D721Med (cell line): Measurements from ENCODE around the gene ALDOA.
A peak's percentile ranks its signal among the peaks of the same experiment; 100 is the strongest.

Source experiments
- DNase-seq: peaks from one replicate; pipeline ENCODE4 v3.0.0; 2011; ENCODE audit warnings: low spot score; ENCODE audit not compliant: insufficient read length
- FAIRE-seq: peaks from 2 replicates; lab custom pipeline; 2011; peaks lifted over from hg19 to GRCh38; lab: Jason Lieb, UNC
- CTCF ChIP-seq: IDR thresholded peaks from 2 replicates; pipeline ENCODE4 v1.5.1; 2012; ENCODE audit warnings: mild to moderate bottlenecking, control low read depth; ENCODE audit not compliant: insufficient read depth; ENCODE audit errors: missing control alignments

ALDOA gene

GRCh38 chr16:30054451-30054850, 11.1 kb upstream of the ALDOA start:
- no peak for TF ChIP-seq CTCF
- no peak for FAIRE-seq

GRCh38 chr16:30054959-30055553, 10.5 kb upstream of the ALDOA start:
- DNase-seq (peak; percentile 66), FAIRE-seq (no peak)

More at GRCh38 chr16:30054451-30054850, 11.1 kb upstream of the ALDOA start:
- DNase-seq = no peak

GRCh38 chr16:30060346-30060745, 5.2 kb upstream of the ALDOA start:
- no peak for TF ChIP-seq CTCF
- FAIRE-seq (no peak), DNase-seq (no peak)

More at GRCh38 chr16:30054959-30055553, 10.5 kb upstream of the ALDOA start:
- TF ChIP-seq CTCF = peak; percentile 57

GRCh38 chr16:30060836-30061554, 4.6 kb upstream of the ALDOA start:
- no peak for FAIRE-seq
- DNase-seq = no peak
- no peak for TF ChIP-seq CTCF

GRCh38 chr16:30063278-30063892, 2.2 kb upstream of the ALDOA start:
- no peak for DNase-seq
- no peak for TF ChIP-seq CTCF
- no peak for FAIRE-seq

- peak; percentile 54 for DNase-seq
- no peak for FAIRE-seq
- TF ChIP-seq CTCF = peak; percentile 32
These were observed 1.4 kb upstream of the ALDOA start for GRCh38 chr16:30063893-30064728.
